Neural cell (in vitro differentiated cells): ENCODE measurements around the gene NSUN3.

Experiments used
- EP300 ChIP-seq: fragments of 450-650 bp; conservative IDR thresholded peaks from 2 replicates; pipeline ENCODE4 v1.6.1; 2014; ENCODE audit warnings: antibody characterized with exemption, mild to moderate bottlenecking, moderate library complexity; ENCODE audit not compliant: poor library complexity, severe bottlenecking
- EZH2 ChIP-seq: fragments of 200-600, 300-800 bp; shearing (Covaris generic), sonication (generic); IDR thresholded peaks from 2 replicates; pipeline ENCODE4 v1.6.1; 2014; ENCODE audit warnings: antibody characterized with exemption, low read length, borderline replicate concordance, mild to moderate bottlenecking; ENCODE audit not compliant: insufficient read depth, poor library complexity, severe bottlenecking
- MXI1 ChIP-seq: fragments of 450-650 bp; conservative IDR thresholded peaks from 2 replicates; pipeline ENCODE4 v1.6.1; 2014; ENCODE audit warnings: antibody characterized with exemption, mild to moderate bottlenecking; ENCODE audit not compliant: poor library complexity, severe bottlenecking
- POLR2AphosphoS5 ChIP-seq: IDR thresholded peaks from 2 replicates; pipeline ENCODE4 v1.6.1; 2012
- RAD21 ChIP-seq: fragments of 450-650 bp; conservative IDR thresholded peaks from 2 replicates; pipeline ENCODE4 v1.6.1; 2014; ENCODE audit warnings: antibody characterized with exemption, mild to moderate bottlenecking, moderate library complexity
- SMC3 ChIP-seq: fragments of 450-650 bp; conservative IDR thresholded peaks from 2 replicates; pipeline ENCODE4 v1.6.1; 2014; ENCODE audit warnings: antibody characterized with exemption, mild to moderate bottlenecking, moderate library complexity; ENCODE audit not compliant: poor library complexity
- TAF1 ChIP-seq: IDR thresholded peaks from 2 replicates; pipeline ENCODE4 v1.6.1; 2012; ENCODE audit warnings: low read depth
- TF ChIP-seq, protein P1 (sequence below): fragments of 450-650 bp; IDR thresholded peaks from 2 replicates; pipeline ENCODE4 v1.5.1; 2014; ENCODE audit warnings: antibody characterized with exemption, mild to moderate bottlenecking, moderate library complexity; ENCODE audit not compliant: poor library complexity, severe bottlenecking
- TF ChIP-seq, protein P2 (sequence below): IDR thresholded peaks from 2 replicates; pipeline ENCODE4 v1.6.1; 2012; ENCODE audit warnings: borderline replicate concordance

DNA sequence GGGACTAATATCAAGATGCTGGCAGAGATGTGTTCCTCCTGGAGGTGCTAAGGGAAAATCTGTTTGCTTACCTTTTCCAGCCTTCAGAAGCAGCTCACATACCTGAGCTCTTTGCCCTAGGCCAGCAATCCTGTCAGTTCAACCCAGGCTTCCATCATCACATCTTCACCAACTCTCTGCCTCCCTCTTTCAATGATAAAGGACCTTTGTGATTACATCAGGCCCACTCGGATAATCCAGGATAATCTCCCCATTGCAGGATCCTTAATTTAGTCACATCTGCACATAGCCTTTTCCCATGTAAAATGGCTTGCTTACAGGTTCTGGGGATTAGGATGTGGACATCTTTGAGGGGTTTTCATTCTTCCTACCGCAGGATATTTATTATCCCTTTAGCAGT lies 58.3 kb downstream of the NSUN3 start:
- TF ChIP-seq, protein P1, sequence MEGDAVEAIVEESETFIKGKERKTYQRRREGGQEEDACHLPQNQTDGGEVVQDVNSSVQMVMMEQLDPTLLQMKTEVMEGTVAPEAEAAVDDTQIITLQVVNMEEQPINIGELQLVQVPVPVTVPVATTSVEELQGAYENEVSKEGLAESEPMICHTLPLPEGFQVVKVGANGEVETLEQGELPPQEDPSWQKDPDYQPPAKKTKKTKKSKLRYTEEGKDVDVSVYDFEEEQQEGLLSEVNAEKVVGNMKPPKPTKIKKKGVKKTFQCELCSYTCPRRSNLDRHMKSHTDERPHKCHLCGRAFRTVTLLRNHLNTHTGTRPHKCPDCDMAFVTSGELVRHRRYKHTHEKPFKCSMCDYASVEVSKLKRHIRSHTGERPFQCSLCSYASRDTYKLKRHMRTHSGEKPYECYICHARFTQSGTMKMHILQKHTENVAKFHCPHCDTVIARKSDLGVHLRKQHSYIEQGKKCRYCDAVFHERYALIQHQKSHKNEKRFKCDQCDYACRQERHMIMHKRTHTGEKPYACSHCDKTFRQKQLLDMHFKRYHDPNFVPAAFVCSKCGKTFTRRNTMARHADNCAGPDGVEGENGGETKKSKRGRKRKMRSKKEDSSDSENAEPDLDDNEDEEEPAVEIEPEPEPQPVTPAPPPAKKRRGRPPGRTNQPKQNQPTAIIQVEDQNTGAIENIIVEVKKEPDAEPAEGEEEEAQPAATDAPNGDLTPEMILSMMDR: no peak
- TF ChIP-seq EZH2: no peak
- no peak for TF ChIP-seq SMC3
- no peak for TF ChIP-seq EP300
- TF ChIP-seq, protein P2, sequence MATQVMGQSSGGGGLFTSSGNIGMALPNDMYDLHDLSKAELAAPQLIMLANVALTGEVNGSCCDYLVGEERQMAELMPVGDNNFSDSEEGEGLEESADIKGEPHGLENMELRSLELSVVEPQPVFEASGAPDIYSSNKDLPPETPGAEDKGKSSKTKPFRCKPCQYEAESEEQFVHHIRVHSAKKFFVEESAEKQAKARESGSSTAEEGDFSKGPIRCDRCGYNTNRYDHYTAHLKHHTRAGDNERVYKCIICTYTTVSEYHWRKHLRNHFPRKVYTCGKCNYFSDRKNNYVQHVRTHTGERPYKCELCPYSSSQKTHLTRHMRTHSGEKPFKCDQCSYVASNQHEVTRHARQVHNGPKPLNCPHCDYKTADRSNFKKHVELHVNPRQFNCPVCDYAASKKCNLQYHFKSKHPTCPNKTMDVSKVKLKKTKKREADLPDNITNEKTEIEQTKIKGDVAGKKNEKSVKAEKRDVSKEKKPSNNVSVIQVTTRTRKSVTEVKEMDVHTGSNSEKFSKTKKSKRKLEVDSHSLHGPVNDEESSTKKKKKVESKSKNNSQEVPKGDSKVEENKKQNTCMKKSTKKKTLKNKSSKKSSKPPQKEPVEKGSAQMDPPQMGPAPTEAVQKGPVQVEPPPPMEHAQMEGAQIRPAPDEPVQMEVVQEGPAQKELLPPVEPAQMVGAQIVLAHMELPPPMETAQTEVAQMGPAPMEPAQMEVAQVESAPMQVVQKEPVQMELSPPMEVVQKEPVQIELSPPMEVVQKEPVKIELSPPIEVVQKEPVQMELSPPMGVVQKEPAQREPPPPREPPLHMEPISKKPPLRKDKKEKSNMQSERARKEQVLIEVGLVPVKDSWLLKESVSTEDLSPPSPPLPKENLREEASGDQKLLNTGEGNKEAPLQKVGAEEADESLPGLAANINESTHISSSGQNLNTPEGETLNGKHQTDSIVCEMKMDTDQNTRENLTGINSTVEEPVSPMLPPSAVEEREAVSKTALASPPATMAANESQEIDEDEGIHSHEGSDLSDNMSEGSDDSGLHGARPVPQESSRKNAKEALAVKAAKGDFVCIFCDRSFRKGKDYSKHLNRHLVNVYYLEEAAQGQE: no peak
- no peak for TF ChIP-seq POLR2AphosphoS5
- TF ChIP-seq MXI1: no peak
- TF ChIP-seq RAD21: no peak
- no peak for TF ChIP-seq TAF1
